ENCODE data around the gene BCL2L11.
A peak's percentile ranks its signal among the peaks of the same experiment; 100 is the strongest.
"Not testable (repeated sequence)": the region's sequence is repeated elsewhere in the genome, so short reads cannot be mapped to it uniquely, and the experiment has no call there.

Gene BCL2L11

GRCh38 chr2:111120253-111121027, at the start of gene BCL2L11:
TSS of gene BCL2L11 (plus strand) at chr2:111120914. CDS start at chr2:111123746, 2,832 bp downstream.
- peak; percentile 49 for DNase-seq

- DNase-seq = peak; percentile 49
Measured at GRCh38 chr2:111071600-111072171, 49.0 kb upstream of the BCL2L11 start.

- peak; percentile 64 for DNase-seq
Measured at GRCh38 chr2:111072220-111072871, 48.4 kb upstream of the BCL2L11 start.

GRCh38 chr2:111082659-111083058, 38.1 kb upstream of the BCL2L11 start:
- DNase-seq = not testable (repeated sequence)

GRCh38 chr2:111091811-111092211, 28.9 kb upstream of the BCL2L11 start:
- DNase-seq = no peak

- no peak for DNase-seq
Measured at GRCh38 chr2:111094691-111095090, 26.0 kb upstream of the BCL2L11 start.

GRCh38 chr2:111095434-111095833, 25.3 kb upstream of the BCL2L11 start:
- no peak for DNase-seq

- no peak for DNase-seq
Measured at GRCh38 chr2:111099402-111099801, 21.3 kb upstream of the BCL2L11 start.

GRCh38 chr2:111100087-111100764, 20.5 kb upstream of the BCL2L11 start:
- no peak for DNase-seq

- DNase-seq = no peak
Measured at GRCh38 chr2:111100765-111101162, 19.9 kb upstream of the BCL2L11 start.

- no peak for DNase-seq
Measured at GRCh38 chr2:111101592-111101991, 19.1 kb upstream of the BCL2L11 start.

- no peak for DNase-seq
Measured at GRCh38 chr2:111102216-111102615, 18.5 kb upstream of the BCL2L11 start.

- DNase-seq = no peak
Measured at GRCh38 chr2:111105926-111106325, 14.8 kb upstream of the BCL2L11 start.

- DNase-seq = no peak
Measured at GRCh38 chr2:111106706-111107105, 14.0 kb upstream of the BCL2L11 start.

GRCh38 chr2:111108745-111109271, 11.9 kb upstream of the BCL2L11 start:
- no peak for DNase-seq

GRCh38 chr2:111111101-111111755, 9.5 kb upstream of the BCL2L11 start:
- no peak for DNase-seq

- no peak for DNase-seq
Measured at GRCh38 chr2:111113838-111114237, 6.9 kb upstream of the BCL2L11 start.

GRCh38 chr2:111116011-111116746, 4.5 kb upstream of the BCL2L11 start:
- no peak for DNase-seq

- DNase-seq = peak; percentile 60
Measured at GRCh38 chr2:111116843-111117597, 3.7 kb upstream of the BCL2L11 start.

GRCh38 chr2:111117598-111118480, 2.9 kb upstream of the BCL2L11 start:
- DNase-seq = no peak

All from amniotic stem cell (primary cell).